Fibroblast of pulmonary artery (primary cell): ENCODE data around the gene REN.
A peak's percentile ranks its signal among the peaks of the same experiment; 100 is the strongest.

Experiments used
- DNase-seq: peaks from one replicate; pipeline ENCODE4 v3.0.0-alpha.2; 2010; ENCODE audit warnings: low read depth
- H3K4me3 ChIP-seq: replicated peaks from 2 replicates; pipeline ENCODE4 v1.5.1; 2011; ENCODE audit warnings: low read depth, mild to moderate bottlenecking, control low read depth, low read length, moderate library complexity
- CTCF ChIP-seq: IDR thresholded peaks from 2 replicates; pipeline ENCODE4 v1.5.1; 2011; ENCODE audit warnings: mild to moderate bottlenecking, control low read depth, low read length, inconsistent platforms; ENCODE audit errors: missing control alignments

Gene REN

DNA sequence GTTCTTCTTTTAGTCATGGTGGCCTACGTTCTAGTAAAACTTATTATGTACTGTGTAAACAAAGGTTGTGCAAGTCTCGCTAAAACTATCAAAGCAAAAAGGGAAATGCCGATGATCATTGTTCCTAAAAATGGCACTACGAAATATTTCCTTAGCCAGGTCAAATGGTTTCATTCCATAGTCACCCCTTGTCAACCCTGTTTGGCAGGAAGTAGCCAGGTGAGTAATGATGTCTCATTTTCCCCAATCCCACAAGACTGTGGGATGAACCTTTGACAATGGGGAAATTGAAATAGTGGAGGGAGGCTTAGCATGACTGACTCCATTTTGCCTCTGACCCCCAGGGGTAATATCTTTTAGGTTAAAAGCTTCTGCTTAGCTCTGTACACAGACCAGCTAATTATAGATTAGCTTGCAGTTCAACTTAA lies 5.6 kb upstream of the REN start:
- TF ChIP-seq CTCF: no peak
- H3K4me3 ChIP-seq: no peak overlapping the region
- peak; percentile 72 for DNase-seq

GRCh38 chr1:204170494-204171155 lies 4.5 kb upstream of the REN start:
- no peak overlapping the region for H3K4me3 ChIP-seq
- no peak for DNase-seq
- TF ChIP-seq CTCF: no peak

GRCh38 chr1:204169858-204170257 lies 3.7 kb upstream of the REN start:
- no peak overlapping the region for H3K4me3 ChIP-seq
- no peak for TF ChIP-seq CTCF
- DNase-seq: no peak

- no peak overlapping the region for H3K4me3 ChIP-seq
- no peak for DNase-seq
- no peak for TF ChIP-seq CTCF
Measured at GRCh38 chr1:204167730-204168129, 1.6 kb upstream of the REN start.

DNA sequence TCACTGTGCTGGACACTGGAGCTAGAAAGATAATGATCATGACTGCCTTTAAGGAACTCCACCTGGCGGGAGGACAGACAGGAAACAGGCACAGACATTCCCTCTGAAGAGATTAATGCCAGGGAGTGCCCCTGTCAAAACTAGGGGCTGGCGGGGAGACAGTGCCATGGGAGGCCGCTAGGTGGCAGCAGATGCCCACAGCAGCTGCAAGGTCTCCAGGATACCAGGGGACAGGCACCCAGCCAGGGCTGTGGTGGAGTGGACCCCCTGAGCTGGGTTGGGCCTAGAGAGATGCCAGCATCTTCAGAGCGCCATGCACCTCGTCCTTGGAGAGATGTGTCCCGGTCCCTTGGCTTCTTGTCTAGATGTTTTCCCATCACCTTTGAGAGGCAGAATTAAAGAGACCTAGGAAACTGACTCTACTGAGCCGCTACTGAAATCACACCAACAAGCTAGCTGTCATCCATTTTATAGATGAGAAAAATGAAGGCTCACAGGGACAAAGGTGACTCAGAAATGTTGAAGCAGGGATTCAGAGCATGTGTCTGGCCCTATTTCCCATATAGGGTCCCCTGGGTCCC lies 3.6 kb downstream of the REN start:
- H3K4me3 ChIP-seq: no peak overlapping the region
- DNase-seq: peak; percentile 68
- peak; percentile 98 for TF ChIP-seq CTCF

GRCh38 chr1:204161609-204162493 lies 4.3 kb downstream of the REN start:
- TF ChIP-seq CTCF: no peak
- no peak overlapping the region for H3K4me3 ChIP-seq
- DNase-seq: no peak
